T follicular helper cell (primary cell): ENCODE data around the gene SLC6A13.

Source experiments
- DNase-seq: peaks from one replicate; pipeline ENCODE4 v3.0.0-alpha.2; 2020; ENCODE audit warnings: low read depth

The SLC6A13 gene

GRCh38 chr12:177980-178828 lies 84.4 kb downstream of the SLC6A13 start:
- DNase-seq: no peak

DNA sequence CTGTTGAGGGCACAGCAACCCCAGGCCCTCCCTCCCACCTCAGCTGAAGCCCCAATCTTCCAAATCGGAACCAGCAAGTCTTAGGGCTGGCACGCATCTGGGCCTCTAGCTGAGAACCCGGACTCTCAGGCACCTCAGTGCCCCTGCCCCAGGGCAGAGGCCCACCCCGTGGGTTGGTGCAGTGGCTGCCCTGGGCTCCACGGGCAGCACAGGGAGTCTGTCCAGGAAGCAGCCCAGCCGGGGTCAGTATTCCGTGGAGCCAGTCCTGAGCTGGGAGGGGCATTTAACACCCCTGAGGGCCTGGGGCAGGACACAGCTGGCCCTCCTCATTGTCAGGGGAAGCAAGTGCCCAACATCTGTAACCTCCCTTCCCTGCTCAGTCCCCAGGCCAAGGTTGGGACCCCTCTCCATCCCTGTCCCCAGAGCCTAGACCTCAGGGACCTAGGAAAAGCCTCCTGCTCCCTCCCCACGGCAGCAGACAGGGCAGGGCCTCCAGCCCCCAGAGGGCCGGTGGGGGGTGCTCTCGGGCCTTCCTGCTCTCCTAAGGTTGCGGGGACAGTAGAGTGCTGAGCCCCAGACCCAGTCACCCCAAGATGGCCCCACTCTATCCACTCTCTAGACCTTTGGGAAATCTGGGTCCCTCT lies 85.2 kb downstream of the SLC6A13 start:
- no peak for DNase-seq

DNA sequence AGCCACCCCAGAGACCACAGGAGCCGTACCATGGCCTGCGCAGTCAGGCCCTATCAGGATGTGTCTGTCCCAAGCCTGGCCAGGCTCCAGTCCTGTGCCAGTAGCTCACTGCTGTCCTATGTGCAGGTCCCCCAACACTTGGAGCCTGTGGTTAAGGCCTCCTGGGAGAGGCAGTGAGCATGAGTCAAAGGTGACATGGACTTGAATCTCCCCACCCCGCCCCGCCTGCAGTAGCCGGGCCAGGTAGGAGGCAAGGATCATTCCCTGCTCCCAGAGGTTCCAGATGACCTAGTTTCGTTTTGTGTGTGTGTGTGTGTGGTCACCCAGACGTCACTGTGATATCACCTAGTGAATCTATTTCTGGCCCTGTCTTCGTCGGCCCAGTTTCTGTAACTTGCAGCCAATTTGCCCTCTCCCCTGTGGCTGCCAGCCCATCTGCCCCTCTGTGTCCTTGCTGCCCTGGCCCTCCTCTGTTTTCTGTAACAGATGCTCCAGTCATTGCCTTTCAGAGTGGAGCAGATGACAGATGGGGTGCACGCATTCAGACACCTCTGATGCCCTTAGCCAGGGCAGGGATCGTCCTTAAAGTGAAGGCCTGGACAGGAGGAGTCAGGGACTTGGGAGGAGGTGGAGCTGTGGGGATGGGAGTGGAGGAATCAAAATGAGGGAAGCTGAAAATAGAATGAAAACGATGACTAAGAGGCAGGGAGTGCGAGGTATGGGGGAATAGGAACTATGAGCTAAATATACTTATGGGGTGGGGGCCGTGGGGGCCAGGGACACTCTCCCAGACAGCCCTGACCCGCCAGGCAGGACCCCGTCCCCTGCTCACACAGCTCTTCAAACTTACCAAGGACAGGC lies 86.1 kb downstream of the SLC6A13 start:
- no peak for DNase-seq

- DNase-seq: no peak
Measured at GRCh38 chr12:175759-176158, 86.9 kb downstream of the SLC6A13 start.

GRCh38 chr12:175250-175649 lies 87.4 kb downstream of the SLC6A13 start:
- DNase-seq: no peak

- no peak for DNase-seq
Measured at GRCh38 chr12:174596-174995, 88.0 kb downstream of the SLC6A13 start.

DNA sequence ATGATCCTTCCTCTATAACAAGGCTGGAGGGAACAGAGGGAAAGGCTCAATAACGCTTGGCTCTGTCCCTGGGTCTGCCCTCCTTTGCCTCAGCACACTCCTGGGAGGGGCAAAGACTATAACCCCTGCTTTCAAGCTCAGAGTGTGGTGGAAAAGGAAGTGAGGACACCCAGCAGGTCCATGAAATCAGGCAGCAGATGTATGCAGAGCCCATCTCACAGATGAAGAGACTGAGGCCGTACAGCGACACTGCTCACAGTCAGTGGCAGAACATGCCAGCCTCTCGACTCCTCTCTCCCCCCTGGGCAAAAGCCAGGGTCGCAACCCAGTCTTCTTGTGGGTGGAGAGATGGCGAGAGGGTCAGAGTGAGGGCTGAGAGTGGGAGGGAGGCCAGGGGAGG lies 88.5 kb downstream of the SLC6A13 start:
- DNase-seq: no peak

DNA sequence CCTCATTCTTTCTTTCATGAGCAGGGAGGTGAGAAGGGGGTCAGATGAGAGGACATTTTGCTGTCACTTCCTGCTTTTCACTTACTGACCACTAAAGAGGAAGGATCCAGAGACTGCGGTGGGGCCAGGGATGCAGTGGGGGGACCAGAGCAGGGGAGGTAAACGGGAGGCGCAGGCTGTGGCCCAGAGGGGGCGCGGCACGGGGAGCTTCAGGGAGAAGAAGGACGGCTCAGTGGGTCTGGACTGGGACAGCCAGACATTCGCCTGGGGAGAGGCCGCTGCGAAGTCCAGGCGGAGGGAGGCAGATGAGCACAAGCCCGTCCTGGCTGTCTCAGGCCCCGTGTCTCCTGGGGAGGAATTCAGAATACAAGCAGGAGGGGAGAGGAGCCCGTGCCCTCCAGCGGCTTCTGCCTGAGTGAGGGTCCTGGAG lies 89.9 kb downstream of the SLC6A13 start:
- no peak for DNase-seq

GRCh38 chr12:171743-172676 lies 90.6 kb downstream of the SLC6A13 start:
- no peak for DNase-seq

DNA sequence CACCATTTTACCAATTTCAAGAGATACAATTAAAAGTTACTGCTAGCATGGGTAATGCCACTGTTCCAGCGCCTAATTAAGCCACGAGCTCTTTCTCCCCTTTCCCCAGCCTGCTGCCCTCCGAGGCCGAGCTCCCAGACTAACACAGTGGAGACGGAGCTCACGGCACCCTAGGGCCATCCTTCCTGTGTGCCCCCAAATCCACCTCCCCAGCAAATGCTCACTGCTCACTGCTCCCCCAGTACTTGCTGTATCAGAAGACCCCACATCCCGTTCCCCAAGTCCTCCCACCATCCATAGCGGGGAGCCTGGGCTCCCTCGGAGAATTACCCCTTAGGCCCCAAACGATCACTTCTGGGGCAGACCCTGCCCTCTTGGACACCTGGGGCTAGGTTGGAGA lies 91.4 kb downstream of the SLC6A13 start:
- no peak for DNase-seq
